Hepatocyte (in vitro differentiated cells): ENCODE measurements around the gene SFMBT2. TPM values are rescaled to one million over a fixed set of nuclear protein-coding genes. Genes with fewer than 3 reads are reported as not detected.

Experiments used
- DNase-seq: peaks from one replicate; pipeline ENCODE4 v3.0.0-alpha.2; 2016; ENCODE audit warnings: low spot score
- H2AFZ ChIP-seq: fragments of 200-600 bp; sonication (generic); 2 replicates; pipeline ENCODE4 v1.6.0; 2016; ENCODE audit warnings: antibody characterized with exemption, mild to moderate bottlenecking
- H3K27ac ChIP-seq: fragments of 200-600 bp; sonication (generic); 2 replicates; pipeline ENCODE4 v1.5.1; 2016; ENCODE audit warnings: mild to moderate bottlenecking
- H3K27me3 ChIP-seq: fragments of 200-600 bp; sonication (generic); 2 replicates; pipeline ENCODE4 v1.6.1; 2016
- H3K36me3 ChIP-seq: fragments of 200-600 bp; sonication (generic); replicated peaks from 2 replicates; pipeline ENCODE4 v1.5.1; 2016; ENCODE audit warnings: low read depth; ENCODE audit not compliant: insufficient read depth
- H3K4me1 ChIP-seq: fragments of 200-600 bp; sonication (generic); 2 replicates; pipeline ENCODE4 v1.5.1; 2016; ENCODE audit warnings: mild to moderate bottlenecking, moderate library complexity; ENCODE audit not compliant: insufficient read depth
- H3K4me2 ChIP-seq: fragments of 200-600 bp; sonication (generic); 2 replicates; pipeline ENCODE4 v1.6.0; 2016
- H3K4me3 ChIP-seq: fragments of 200-600 bp; sonication (generic); 2 replicates; pipeline ENCODE4 v1.5.1; 2016; ENCODE audit warnings: mild to moderate bottlenecking
- H3K79me2 ChIP-seq: fragments of 200-600 bp; sonication (generic); 2 replicates; pipeline ENCODE4 v1.6.0; 2017; ENCODE audit warnings: mild to moderate bottlenecking
- H3K9me2 ChIP-seq: fragments of 200-600 bp; sonication (generic); replicated peaks from 2 replicates; pipeline ENCODE4 v1.6.0; 2017; ENCODE audit warnings: mild to moderate bottlenecking; ENCODE audit not compliant: insufficient read depth
- H3K9me3 ChIP-seq: fragments of 200-600 bp; sonication (generic); 2 replicates; pipeline ENCODE4 v1.5.1; 2016; ENCODE audit warnings: low read depth, mild to moderate bottlenecking
- H4K20me1 ChIP-seq: fragments of 200-600 bp; sonication (generic); 2 replicates; pipeline ENCODE4 v1.6.0; 2016; ENCODE audit warnings: mild to moderate bottlenecking; ENCODE audit not compliant: insufficient read depth, poor library complexity, severe bottlenecking
- EZH2 ChIP-seq: fragments of 200-600 bp; sonication (generic); IDR thresholded peaks from 2 replicates; pipeline ENCODE4 v1.6.1; 2016; ENCODE audit warnings: antibody characterized with exemption, mild to moderate bottlenecking, borderline replicate concordance
- EZH2phosphoT487 ChIP-seq: fragments of 200-600 bp; sonication (generic); IDR thresholded peaks from one replicate; pipeline ENCODE4 v1.6.1; 2018; ENCODE audit warnings: antibody characterized with exemption, mild to moderate bottlenecking, low read depth, moderate library complexity; ENCODE audit not compliant: unreplicated experiment, severe bottlenecking
- WGBS: methylation state at CpG from one replicate; pipeline ENCODE4 v1.1.6; 2016; ENCODE audit warnings: low lambda C conversion rate; ENCODE audit errors: missing lambda C conversion rate; 5-methylcytosine and 5-hydroxymethylcytosine counted together
- polyA plus RNA-seq: library from polyadenylated mRNA; unstranded; fragments of >200 nt; fragmentation: Nextera tagmentation; extraction: Ambion mirVana; gene quantifications from 2 replicates; pipeline ENCODE4 v1.2.1, GENCODE V29; 2016
- total RNA-seq: library from RNA; depleted of rRNA; stranded (reverse); fragments of >200 nt; gene quantifications from 2 replicates; pipeline ENCODE4 v1.2.3, GENCODE V29; 2014
- TF ChIP-seq, protein P1 (sequence below): fragments of 200-600 bp; sonication (generic); IDR thresholded peaks from 2 replicates; pipeline ENCODE4 v1.5.1; 2016; ENCODE audit warnings: antibody characterized with exemption, mild to moderate bottlenecking; ENCODE audit not compliant: poor library complexity

The SFMBT2 gene
- total and polyA plus RNA-seq, 2 experiments from 2014 or later: 1.1 to 3.8 TPM

DNA sequence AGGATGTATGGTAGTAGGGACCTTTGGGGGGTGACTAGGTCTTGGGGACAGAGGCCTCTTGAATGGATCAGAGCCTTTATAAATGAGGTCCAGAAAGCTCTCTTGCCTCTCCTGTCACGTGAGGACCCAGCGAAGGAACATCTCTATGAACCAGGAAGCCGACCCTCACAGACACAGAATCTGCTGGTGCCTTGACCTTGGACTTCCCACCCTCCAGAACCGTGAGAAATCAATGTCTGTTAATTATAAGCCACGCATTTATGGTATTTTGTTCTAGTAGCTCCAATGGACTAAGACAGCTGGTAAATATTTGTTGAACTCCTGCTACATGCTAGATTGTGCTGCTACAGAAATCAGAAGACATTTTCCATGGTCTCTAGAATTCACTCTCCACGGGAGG is 276.9 kb downstream of the SFMBT2 start:
- Histone ChIP-seq H3K9me2 (no peaks in the 10 kb centered on the region), H3K4me2 (no peak overlapping the region), H3K4me3 (no peak overlapping the region), H4K20me1 (no peaks in the 10 kb centered on the region), H3K4me1 (no peaks in the 10 kb centered on the region), H3K27ac (no peak overlapping the region), H3K9me3 (no peaks in the 10 kb centered on the region), H2AFZ (no peak overlapping the region), H3K79me2 (no peaks in the 10 kb centered on the region), H3K36me3 (no peaks in the 10 kb centered on the region), H3K27me3 (no peaks in the 10 kb centered on the region)
- TF ChIP-seq, protein P1, sequence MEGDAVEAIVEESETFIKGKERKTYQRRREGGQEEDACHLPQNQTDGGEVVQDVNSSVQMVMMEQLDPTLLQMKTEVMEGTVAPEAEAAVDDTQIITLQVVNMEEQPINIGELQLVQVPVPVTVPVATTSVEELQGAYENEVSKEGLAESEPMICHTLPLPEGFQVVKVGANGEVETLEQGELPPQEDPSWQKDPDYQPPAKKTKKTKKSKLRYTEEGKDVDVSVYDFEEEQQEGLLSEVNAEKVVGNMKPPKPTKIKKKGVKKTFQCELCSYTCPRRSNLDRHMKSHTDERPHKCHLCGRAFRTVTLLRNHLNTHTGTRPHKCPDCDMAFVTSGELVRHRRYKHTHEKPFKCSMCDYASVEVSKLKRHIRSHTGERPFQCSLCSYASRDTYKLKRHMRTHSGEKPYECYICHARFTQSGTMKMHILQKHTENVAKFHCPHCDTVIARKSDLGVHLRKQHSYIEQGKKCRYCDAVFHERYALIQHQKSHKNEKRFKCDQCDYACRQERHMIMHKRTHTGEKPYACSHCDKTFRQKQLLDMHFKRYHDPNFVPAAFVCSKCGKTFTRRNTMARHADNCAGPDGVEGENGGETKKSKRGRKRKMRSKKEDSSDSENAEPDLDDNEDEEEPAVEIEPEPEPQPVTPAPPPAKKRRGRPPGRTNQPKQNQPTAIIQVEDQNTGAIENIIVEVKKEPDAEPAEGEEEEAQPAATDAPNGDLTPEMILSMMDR: no peak
- TF ChIP-seq EZH2 (no peak), EZH2phosphoT487 (no peak)
- WGBS: 85% methylated on average over 6 of the region's 6 CpGs
- no peak for DNase-seq

- no peak for DNase-seq
- Histone ChIP-seq H3K4me2 (no peak overlapping the region), H3K27ac (no peak overlapping the region), H3K9me2 (no peaks in the 10 kb centered on the region), H2AFZ (no peak overlapping the region), H3K4me1 (no peaks in the 10 kb centered on the region), H3K79me2 (no peaks in the 10 kb centered on the region), H3K27me3 (no peaks in the 10 kb centered on the region), H4K20me1 (no peaks in the 10 kb centered on the region), H3K4me3 (no peak overlapping the region), H3K36me3 (no peaks in the 10 kb centered on the region), H3K9me3 (no peaks in the 10 kb centered on the region)
- TF ChIP-seq EZH2: no peak
- no peak for TF ChIP-seq EZH2phosphoT487
- TF ChIP-seq, protein P1: no peak
- 89% methylated on average over 11 of the region's 11 CpGs for WGBS
Observed at GRCh38 chr10:7133278-7133677, 277.6 kb downstream of the SFMBT2 start.

DNA sequence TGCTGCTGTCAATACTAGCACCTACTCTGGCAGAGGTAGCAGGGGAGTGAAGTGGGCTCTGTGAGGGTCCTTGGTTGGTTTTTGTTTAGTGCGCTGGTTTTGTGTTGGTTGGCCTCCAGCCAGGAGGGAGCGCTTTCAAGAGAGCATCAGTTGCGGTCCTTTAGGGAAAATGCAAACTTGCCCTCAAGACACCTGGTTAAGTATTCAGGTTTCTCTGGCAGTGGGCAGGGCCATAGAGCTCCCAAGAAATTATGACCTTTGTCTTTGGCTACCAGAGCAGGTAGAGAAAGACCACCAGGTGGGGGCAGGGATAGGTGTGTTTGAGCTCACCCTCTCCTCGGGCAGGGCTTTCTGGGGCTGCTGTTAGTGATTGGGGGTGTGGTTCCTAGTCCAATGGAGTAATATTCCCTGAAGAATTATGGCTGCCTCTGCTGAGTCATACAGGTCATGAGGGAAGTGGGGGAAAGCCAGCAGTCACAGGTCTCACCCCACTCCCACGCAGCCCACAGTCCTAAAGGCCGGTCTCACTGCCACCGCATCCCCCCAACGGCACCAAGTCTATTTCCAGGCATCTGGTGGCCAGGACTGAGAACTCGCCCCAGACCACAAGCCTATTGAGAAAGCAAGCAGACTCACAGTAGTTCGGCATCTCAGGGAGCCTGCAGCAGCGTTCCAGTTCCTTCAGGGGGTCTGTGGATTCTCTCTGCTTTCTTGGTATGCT is 280.5 kb downstream of the SFMBT2 start:
- Histone ChIP-seq H3K9me3 (no peaks in the 10 kb centered on the region), H3K79me2 (no peaks in the 10 kb centered on the region), H3K4me2 (no peak overlapping the region), H3K4me1 (no peaks in the 10 kb centered on the region), H3K36me3 (no peaks in the 10 kb centered on the region), H3K27ac (no peak overlapping the region), H3K4me3 (no peak overlapping the region), H2AFZ (no peak overlapping the region), H3K9me2 (no peaks in the 10 kb centered on the region), H4K20me1 (no peaks in the 10 kb centered on the region), H3K27me3 (peaks cover under 1% of the 10 kb centered on the region)
- TF ChIP-seq EZH2phosphoT487: no peak
- TF ChIP-seq, protein P1: no peak
- TF ChIP-seq EZH2: no peak
- WGBS: 93% methylated on average over 11 of the region's 11 CpGs
- no peak for DNase-seq
